ENCODE measurements around the gene SPATA46. TPM values are rescaled to one million over a fixed set of nuclear protein-coding genes. Genes with fewer than 3 reads are reported as not detected.

Gene SPATA46
- polyA plus RNA-seq, 1 donor: 1.2 TPM

DNA sequence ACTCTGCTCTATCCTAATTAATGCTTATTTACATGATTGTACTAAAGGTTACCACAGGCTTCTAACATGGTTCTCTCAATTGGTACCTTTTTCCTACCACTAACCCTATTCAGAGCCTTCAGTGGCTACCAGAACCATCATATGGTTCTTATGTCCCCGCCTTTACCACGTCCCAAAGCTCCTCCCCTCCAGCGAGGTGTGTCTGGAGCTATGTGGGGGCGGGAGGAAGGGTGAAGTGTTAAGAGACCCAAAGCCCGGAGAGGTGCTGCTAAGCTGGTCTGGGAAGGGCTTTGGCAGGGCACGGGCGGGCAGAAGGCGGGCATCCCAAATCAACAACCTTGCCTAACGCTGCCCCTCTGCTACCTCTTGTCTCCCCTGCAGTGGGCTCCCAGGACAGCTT is 10.0 kb downstream of the SPATA46 start:
- WGBS (ENCODE audit: insufficient coverage, low lambda C conversion rate): no CpG with 5 or more reads among the region's 9 CpGs
- Histone ChIP-seq H3K27ac (ENCODE audit: low read length) (no peak overlapping the region), H3K9me3 (ENCODE audit: control insufficient read depth, low read depth, low read length) (peaks cover 5% of the 10 kb centered on the region), H3K4me1 (ENCODE audit: control insufficient read depth, insufficient read depth, low read length) (peaks cover 10% of the 10 kb centered on the region), H3K27me3 (ENCODE audit: control insufficient read depth, insufficient read depth, low read length) (no peaks in the 10 kb centered on the region), H3K36me3 (ENCODE audit: control insufficient read depth, insufficient read depth, low read length) (peaks cover 3% of the 10 kb centered on the region), H3K4me3 (ENCODE audit: low read length) (peak overlapping the region; percentile 14)
- DNase-seq: no peak

- Histone ChIP-seq H3K27ac (ENCODE audit: low read length) (no peak overlapping the region), H3K36me3 (ENCODE audit: control insufficient read depth, insufficient read depth, low read length) (peaks cover 3% of the 10 kb centered on the region), H3K4me1 (ENCODE audit: control insufficient read depth, insufficient read depth, low read length) (peaks cover 10% of the 10 kb centered on the region), H3K9me3 (ENCODE audit: control insufficient read depth, low read depth, low read length) (peaks cover 5% of the 10 kb centered on the region), H3K27me3 (ENCODE audit: control insufficient read depth, insufficient read depth, low read length) (no peaks in the 10 kb centered on the region), H3K4me3 (ENCODE audit: low read length) (no peak overlapping the region)
- no peak for DNase-seq
- 100% methylated on average over 1 of the region's 4 CpGs for WGBS (ENCODE audit: insufficient coverage, low lambda C conversion rate)
These were observed 10.5 kb downstream of the SPATA46 start for GRCh38 chr1:162366149-162366548.

DNA sequence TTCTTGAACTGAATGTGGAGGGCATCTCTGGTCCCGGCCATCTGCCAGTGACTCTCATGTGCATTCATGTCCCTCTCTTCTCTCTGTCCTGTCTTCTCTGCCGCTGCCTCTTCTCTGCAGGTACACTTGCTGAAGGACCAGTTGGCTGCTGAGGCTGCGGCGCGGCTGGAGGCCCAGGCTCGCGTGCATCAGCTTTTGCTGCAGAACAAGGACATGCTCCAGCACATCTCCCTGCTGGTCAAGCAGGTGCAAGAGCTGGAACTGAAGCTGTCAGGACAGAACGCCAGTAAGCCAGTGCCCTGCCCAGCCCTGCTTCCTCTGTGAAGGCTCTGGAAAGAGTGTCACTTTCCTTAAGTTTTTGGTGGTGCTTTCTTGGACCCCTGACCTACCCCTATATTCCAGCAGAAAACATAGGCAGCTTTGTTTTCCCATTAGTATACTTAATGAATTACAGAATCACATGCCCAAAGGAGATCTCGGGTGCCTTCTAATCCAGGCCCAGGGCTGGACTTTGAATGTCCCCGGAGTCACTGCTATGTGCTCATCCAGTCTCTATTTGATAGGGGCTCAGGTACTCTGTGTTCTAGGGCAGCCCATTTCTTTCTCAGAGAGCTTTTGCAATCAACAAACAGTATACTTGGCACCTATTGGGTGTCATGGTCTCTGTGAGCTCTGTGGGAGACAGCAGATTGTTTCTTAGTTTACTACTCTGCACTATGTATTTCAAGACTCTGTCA is 11.2 kb downstream of the SPATA46 start:
- H3K4me1 ChIP-seq (ENCODE audit: control insufficient read depth, insufficient read depth, low read length): peaks cover 10% of the 10 kb centered on the region
- peak; percentile 57 to 72 for DNase-seq
- no peak overlapping the region for H3K27ac ChIP-seq (ENCODE audit: low read length)
- H3K4me3 ChIP-seq (ENCODE audit: low read length): no peak overlapping the region
- WGBS (ENCODE audit: insufficient coverage, low lambda C conversion rate): no CpG with 5 or more reads among the region's 10 CpGs
- H3K36me3 ChIP-seq (ENCODE audit: control insufficient read depth, insufficient read depth, low read length): peaks cover 3% of the 10 kb centered on the region
- peaks cover 5% of the 10 kb centered on the region for H3K9me3 ChIP-seq (ENCODE audit: control insufficient read depth, low read depth, low read length)
- H3K27me3 ChIP-seq (ENCODE audit: control insufficient read depth, insufficient read depth, low read length): no peaks in the 10 kb centered on the region

- Histone ChIP-seq H3K4me1 (ENCODE audit: control insufficient read depth, insufficient read depth, low read length) (peaks cover 10% of the 10 kb centered on the region), H3K9me3 (ENCODE audit: control insufficient read depth, low read depth, low read length) (peaks cover 5% of the 10 kb centered on the region), H3K27me3 (ENCODE audit: control insufficient read depth, insufficient read depth, low read length) (no peaks in the 10 kb centered on the region), H3K36me3 (ENCODE audit: control insufficient read depth, insufficient read depth, low read length) (peaks cover 6% of the 10 kb centered on the region), H3K4me3 (ENCODE audit: low read length) (no peak overlapping the region), H3K27ac (ENCODE audit: low read length) (no peak overlapping the region)
- WGBS (ENCODE audit: insufficient coverage, low lambda C conversion rate): no CpG with 5 or more reads among the region's 1 CpG
- DNase-seq: no peak
These were observed 12.2 kb downstream of the SPATA46 start for GRCh38 chr1:162364498-162364897.

DNA sequence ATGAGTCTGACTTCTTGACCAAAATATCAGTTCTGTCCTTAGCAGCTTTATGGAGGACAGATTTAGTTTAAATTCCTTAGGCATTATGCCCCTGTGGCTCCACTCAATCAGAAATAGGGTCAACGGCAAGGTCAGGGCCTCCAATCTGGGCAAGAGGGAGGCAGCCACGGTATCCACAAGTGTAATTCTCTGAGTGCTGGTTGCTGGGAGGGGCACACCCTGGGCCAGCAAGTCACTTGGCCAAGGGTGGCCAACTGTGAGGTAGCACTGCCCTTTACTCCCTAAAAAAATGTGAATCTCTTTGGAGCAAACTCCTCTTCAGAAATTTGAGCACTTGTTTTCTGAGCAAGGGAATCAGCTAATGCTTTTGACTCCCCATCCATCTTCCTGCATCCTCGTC is 12.8 kb downstream of the SPATA46 start:
- H3K9me3 ChIP-seq (ENCODE audit: control insufficient read depth, low read depth, low read length): peaks cover 5% of the 10 kb centered on the region
- H3K4me3 ChIP-seq (ENCODE audit: low read length): no peak overlapping the region
- peaks cover 9% of the 10 kb centered on the region for H3K36me3 ChIP-seq (ENCODE audit: control insufficient read depth, insufficient read depth, low read length)
- no peaks in the 10 kb centered on the region for H3K27me3 ChIP-seq (ENCODE audit: control insufficient read depth, insufficient read depth, low read length)
- peaks cover 10% of the 10 kb centered on the region for H3K4me1 ChIP-seq (ENCODE audit: control insufficient read depth, insufficient read depth, low read length)
- no CpG with 5 or more reads among the region's 3 CpGs for WGBS (ENCODE audit: insufficient coverage, low lambda C conversion rate)
- no peak overlapping the region for H3K27ac ChIP-seq (ENCODE audit: low read length)
- no peak for DNase-seq

GRCh38 chr1:162361349-162361748 is 15.3 kb downstream of the SPATA46 start:
- Histone ChIP-seq H3K27me3 (ENCODE audit: control insufficient read depth, insufficient read depth, low read length) (no peaks in the 10 kb centered on the region), H3K4me3 (ENCODE audit: low read length) (no peak overlapping the region), H3K4me1 (ENCODE audit: control insufficient read depth, insufficient read depth, low read length) (peaks cover 10% of the 10 kb centered on the region), H3K36me3 (ENCODE audit: control insufficient read depth, insufficient read depth, low read length) (peaks cover 6% of the 10 kb centered on the region), H3K27ac (ENCODE audit: low read length) (no peak overlapping the region), H3K9me3 (ENCODE audit: control insufficient read depth, low read depth, low read length) (no peaks in the 10 kb centered on the region)
- DNase-seq: no peak
- no CpG with 5 or more reads among the region's 5 CpGs for WGBS (ENCODE audit: insufficient coverage, low lambda C conversion rate)

GRCh38 chr1:162360874-162361260 is 15.8 kb downstream of the SPATA46 start:
- Histone ChIP-seq H3K27ac (ENCODE audit: low read length) (no peak overlapping the region), H3K4me3 (ENCODE audit: low read length) (no peak overlapping the region)

DNA sequence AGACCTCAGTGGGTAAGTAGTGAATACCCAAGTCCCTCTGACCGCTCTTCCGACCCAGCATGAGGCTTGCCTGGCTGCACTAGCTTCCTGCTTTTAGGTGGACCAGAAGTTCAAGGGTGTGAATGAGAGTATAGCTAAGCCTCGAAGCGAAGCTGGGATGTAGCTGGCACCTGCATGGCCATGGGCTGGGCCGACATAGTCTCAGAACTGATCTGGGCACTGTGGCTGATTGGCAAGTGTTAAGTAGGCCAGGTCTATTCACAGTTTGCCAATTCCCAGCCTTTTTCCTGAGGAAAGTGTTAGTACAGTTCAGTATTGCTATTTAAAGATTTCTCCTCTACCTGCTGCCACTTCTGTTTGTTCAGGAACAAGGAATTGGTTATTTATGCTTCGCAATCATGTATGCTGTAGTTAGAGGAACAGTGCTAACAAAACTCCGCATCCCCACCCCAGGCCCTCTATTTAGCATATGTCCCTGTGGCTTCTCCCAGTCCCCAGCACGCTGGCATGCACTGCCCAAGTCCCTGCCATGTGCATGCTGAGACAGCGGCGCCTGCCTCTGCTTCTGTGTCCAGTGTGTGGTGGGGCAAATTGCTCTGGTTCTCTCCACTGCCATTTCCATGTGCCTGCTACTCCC is 16.3 kb downstream of the SPATA46 start:
- Histone ChIP-seq H3K36me3 (ENCODE audit: control insufficient read depth, insufficient read depth, low read length) (peaks cover 6% of the 10 kb centered on the region), H3K9me3 (ENCODE audit: control insufficient read depth, low read depth, low read length) (no peaks in the 10 kb centered on the region), H3K27me3 (ENCODE audit: control insufficient read depth, insufficient read depth, low read length) (no peaks in the 10 kb centered on the region), H3K27ac (ENCODE audit: low read length) (no peak overlapping the region), H3K4me1 (ENCODE audit: control insufficient read depth, insufficient read depth, low read length) (peaks cover 7% of the 10 kb centered on the region), H3K4me3 (ENCODE audit: low read length) (no peak overlapping the region)
- no CpG with 5 or more reads among the region's 10 CpGs for WGBS (ENCODE audit: insufficient coverage, low lambda C conversion rate)
- no peak for DNase-seq

More at GRCh38 chr1:162360874-162361260, 15.8 kb downstream of the SPATA46 start:
- H3K27me3 ChIP-seq (ENCODE audit: control insufficient read depth, insufficient read depth, low read length): no peaks in the 10 kb centered on the region
- no CpG with 5 or more reads among the region's 4 CpGs for WGBS (ENCODE audit: insufficient coverage, low lambda C conversion rate)
- H3K9me3 ChIP-seq (ENCODE audit: control insufficient read depth, low read depth, low read length): no peaks in the 10 kb centered on the region
- peaks cover 7% of the 10 kb centered on the region for H3K4me1 ChIP-seq (ENCODE audit: control insufficient read depth, insufficient read depth, low read length)
- peaks cover 6% of the 10 kb centered on the region for H3K36me3 ChIP-seq (ENCODE audit: control insufficient read depth, insufficient read depth, low read length)
- DNase-seq: no peak

- Histone ChIP-seq H3K27me3 (ENCODE audit: control insufficient read depth, insufficient read depth, low read length) (no peaks in the 10 kb centered on the region), H3K9me3 (ENCODE audit: control insufficient read depth, low read depth, low read length) (no peaks in the 10 kb centered on the region), H3K4me3 (ENCODE audit: low read length) (no peak overlapping the region), H3K27ac (ENCODE audit: low read length) (no peak overlapping the region), H3K4me1 (ENCODE audit: control insufficient read depth, insufficient read depth, low read length) (peaks cover 5% of the 10 kb centered on the region), H3K36me3 (ENCODE audit: control insufficient read depth, insufficient read depth, low read length) (peaks cover 6% of the 10 kb centered on the region)
- 100% methylated on average over 1 of the region's 10 CpGs for WGBS (ENCODE audit: insufficient coverage, low lambda C conversion rate)
- DNase-seq: no peak
These were observed 17.0 kb downstream of the SPATA46 start for GRCh38 chr1:162359523-162360236.

DNA sequence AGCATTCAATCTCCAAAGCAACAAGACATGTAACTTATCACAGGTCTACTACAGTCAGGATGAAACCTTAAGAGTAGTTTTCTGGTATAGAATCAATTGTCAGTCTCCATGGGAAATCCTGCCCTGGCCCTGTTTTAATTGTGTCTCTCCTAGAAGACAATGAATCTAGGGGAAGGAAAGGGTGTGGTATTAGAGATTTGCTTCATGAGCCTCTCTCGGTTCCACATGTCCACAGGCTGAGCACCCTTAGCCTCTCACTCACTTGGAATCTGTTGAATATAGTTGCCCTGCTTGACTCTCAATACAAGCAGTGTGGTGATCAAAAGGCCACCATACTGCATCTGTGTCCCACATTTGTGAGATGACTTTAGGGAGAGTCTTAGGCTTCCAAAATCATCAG is 17.7 kb downstream of the SPATA46 start:
- peaks cover 7% of the 10 kb centered on the region for H3K4me1 ChIP-seq (ENCODE audit: control insufficient read depth, insufficient read depth, low read length)
- WGBS (ENCODE audit: insufficient coverage, low lambda C conversion rate): no CpG with 5 or more reads among the region's 1 CpG
- H3K9me3 ChIP-seq (ENCODE audit: control insufficient read depth, low read depth, low read length): no peaks in the 10 kb centered on the region
- H3K27me3 ChIP-seq (ENCODE audit: control insufficient read depth, insufficient read depth, low read length): no peaks in the 10 kb centered on the region
- peaks cover 6% of the 10 kb centered on the region for H3K36me3 ChIP-seq (ENCODE audit: control insufficient read depth, insufficient read depth, low read length)
- H3K27ac ChIP-seq (ENCODE audit: low read length): no peak overlapping the region
- no peak overlapping the region for H3K4me3 ChIP-seq (ENCODE audit: low read length)
- DNase-seq: no peak

Data from large intestine (tissue), 3 donors.